Measurements from ENCODE around the gene OTOA.

DNA sequence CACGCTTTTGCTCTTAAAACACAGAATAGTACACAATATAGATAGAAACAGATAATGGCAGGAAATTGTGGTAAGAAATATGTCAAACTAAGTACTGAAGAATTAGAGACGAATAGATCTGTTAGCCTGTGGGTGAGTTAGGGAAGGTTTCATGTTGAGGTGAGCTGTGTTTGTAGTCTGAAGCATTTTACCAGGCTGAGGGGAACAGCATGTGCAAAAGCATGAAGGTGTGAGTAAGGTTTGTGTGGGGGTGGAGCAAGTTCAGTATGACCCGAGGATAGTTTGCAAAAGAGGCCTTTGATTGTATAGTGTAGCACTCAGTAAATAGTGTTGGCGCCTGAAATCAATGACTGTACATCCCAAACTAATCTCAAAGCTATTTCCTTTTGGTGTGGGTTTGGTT is 25.2 kb upstream of the OTOA start:
- TF ChIP-seq, protein P1, sequence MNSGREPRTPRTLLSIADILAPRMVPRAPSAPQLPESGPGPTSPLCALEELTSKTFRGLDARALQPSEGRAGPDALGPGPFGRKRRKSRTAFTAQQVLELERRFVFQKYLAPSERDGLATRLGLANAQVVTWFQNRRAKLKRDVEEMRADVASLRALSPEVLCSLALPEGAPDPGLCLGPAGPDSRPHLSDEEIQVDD (CRISPR knock-in tag; IDR thresholded peaks at IDR 0.05; ENCODE audit: borderline replicate concordance): no peak
- TF ChIP-seq SPEN (CRISPR knock-in tag; IDR thresholded peaks at IDR 0.05; ENCODE audit: low read depth) (no peak), POLR2A (IDR thresholded peaks at IDR 0.05; ENCODE audit: insufficient read depth in 1 of 2, low read depth in 2 of 2, low read length in 2 of 2) (no peak), ZNF557 (CRISPR knock-in tag; IDR thresholded peaks at IDR 0.05) (0 out of 2 replicates have a peak, but pooled peaks have one; percentile 72), ZNF616 (CRISPR knock-in tag; IDR thresholded peaks at IDR 0.05; ENCODE audit: low read depth) (no peak), ZNF354B (CRISPR knock-in tag; IDR thresholded peaks at IDR 0.05) (no peak), FOSL2 (CRISPR knock-in tag; IDR thresholded peaks at IDR 0.05) (peak; percentile 94), ETV5 (CRISPR knock-in tag; IDR thresholded peaks at IDR 0.05; ENCODE audit: borderline replicate concordance) (peak; percentile 80; the same call in 1 of the 2 replicates), ZNF781 (CRISPR knock-in tag; IDR thresholded peaks at IDR 0.05; ENCODE audit: borderline replicate concordance, not compliant biosample characterization) (no peak)
- TF ChIP-seq, protein P2, sequence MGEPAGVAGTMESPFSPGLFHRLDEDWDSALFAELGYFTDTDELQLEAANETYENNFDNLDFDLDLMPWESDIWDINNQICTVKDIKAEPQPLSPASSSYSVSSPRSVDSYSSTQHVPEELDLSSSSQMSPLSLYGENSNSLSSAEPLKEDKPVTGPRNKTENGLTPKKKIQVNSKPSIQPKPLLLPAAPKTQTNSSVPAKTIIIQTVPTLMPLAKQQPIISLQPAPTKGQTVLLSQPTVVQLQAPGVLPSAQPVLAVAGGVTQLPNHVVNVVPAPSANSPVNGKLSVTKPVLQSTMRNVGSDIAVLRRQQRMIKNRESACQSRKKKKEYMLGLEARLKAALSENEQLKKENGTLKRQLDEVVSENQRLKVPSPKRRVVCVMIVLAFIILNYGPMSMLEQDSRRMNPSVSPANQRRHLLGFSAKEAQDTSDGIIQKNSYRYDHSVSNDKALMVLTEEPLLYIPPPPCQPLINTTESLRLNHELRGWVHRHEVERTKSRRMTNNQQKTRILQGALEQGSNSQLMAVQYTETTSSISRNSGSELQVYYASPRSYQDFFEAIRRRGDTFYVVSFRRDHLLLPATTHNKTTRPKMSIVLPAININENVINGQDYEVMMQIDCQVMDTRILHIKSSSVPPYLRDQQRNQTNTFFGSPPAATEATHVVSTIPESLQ (CRISPR knock-in tag; conservative IDR thresholded peaks at IDR 0.05): no peak
- TF ChIP-seq, protein P3, sequence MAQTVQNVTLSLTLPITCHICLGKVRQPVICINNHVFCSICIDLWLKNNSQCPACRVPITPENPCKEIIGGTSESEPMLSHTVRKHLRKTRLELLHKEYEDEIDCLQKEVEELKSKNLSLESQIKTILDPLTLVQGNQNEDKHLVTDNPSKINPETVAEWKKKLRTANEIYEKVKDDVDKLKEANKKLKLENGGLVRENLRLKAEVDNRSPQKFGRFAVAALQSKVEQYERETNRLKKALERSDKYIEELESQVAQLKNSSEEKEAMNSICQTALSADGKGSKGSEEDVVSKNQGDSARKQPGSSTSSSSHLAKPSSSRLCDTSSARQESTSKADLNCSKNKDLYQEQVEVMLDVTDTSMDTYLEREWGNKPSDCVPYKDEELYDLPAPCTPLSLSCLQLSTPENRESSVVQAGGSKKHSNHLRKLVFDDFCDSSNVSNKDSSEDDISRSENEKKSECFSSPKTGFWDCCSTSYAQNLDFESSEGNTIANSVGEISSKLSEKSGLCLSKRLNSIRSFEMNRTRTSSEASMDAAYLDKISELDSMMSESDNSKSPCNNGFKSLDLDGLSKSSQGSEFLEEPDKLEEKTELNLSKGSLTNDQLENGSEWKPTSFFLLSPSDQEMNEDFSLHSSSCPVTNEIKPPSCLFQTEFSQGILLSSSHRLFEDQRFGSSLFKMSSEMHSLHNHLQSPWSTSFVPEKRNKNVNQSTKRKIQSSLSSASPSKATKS (CRISPR knock-in tag; IDR thresholded peaks at IDR 0.05): no peak
- TF ChIP-seq, protein P4, sequence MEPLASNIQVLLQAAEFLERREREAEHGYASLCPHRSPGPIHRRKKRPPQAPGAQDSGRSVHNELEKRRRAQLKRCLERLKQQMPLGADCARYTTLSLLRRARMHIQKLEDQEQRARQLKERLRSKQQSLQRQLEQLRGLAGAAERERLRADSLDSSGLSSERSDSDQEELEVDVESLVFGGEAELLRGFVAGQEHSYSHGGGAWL (CRISPR knock-in tag; IDR thresholded peaks at IDR 0.05): no peak
